Kidney tubule cell (primary cell): Measurements from ENCODE around the gene ABHD11.
"Not testable (repeated sequence)": the region's sequence is repeated elsewhere in the genome, so short reads cannot be mapped to it uniquely, and the experiment has no call there.

Source experiments
- DNase-seq: peaks from one replicate; pipeline ENCODE4 v3.0.0-alpha.2; 2018; ENCODE audit warnings: low spot score

Gene ABHD11

GRCh38 chr7:73738612-73739386 is at the start of gene ABHD11:
Gene ABHD11, minus strand, starts transcription at chr7:73738802. Its CDS starts 32 bp downstream, at chr7:73738770.
- peak; percentile 99 for DNase-seq

DNA sequence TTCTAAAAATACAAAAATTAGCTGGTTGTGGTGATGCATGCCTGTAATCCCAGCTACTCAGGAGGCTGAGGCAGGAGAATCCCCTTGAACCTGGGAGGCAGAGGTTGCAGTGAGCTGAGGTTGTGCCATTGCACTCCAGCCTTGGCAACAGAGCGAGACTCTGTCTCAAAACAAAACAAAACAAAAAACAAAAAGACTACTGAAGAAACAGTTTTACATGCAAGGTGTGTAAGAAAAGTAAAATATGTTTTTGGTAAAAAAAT is 49.1 kb upstream of the ABHD11 start:
- not testable (repeated sequence) for DNase-seq

- DNase-seq = no peak
Measured at GRCh38 chr7:73786588-73786987, 48.0 kb upstream of the ABHD11 start.

- DNase-seq = no peak
Measured at GRCh38 chr7:73779517-73779916, 40.9 kb upstream of the ABHD11 start.

DNA sequence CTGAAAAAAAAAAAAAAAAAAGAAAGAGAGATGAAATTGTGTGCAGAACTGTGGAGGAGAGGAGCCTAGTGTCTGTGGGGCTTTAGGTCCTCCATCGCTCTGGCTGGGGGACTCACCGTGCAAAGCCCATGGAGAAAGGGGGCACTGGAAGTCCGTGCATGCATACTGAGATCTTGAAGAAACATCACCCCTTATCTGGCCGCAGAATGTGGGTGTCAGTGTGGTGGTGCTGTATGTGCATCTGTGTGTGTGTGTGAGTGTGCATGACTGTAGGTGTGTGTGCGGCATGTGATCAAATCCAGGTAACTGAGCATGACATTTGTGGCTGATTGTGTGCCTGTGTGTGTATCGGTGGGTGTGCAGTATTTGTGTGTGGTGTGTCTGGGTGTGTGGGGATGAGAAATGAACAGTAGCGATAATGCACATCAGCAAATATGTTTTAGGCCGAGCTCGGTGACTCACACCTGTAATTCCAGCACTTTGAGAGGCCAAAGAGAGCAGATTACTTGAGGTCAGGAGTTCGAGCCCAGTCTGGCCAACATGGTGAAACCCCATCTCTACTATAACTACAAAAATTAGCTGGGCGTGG is 40.3 kb upstream of the ABHD11 start:
- no peak for DNase-seq

DNA sequence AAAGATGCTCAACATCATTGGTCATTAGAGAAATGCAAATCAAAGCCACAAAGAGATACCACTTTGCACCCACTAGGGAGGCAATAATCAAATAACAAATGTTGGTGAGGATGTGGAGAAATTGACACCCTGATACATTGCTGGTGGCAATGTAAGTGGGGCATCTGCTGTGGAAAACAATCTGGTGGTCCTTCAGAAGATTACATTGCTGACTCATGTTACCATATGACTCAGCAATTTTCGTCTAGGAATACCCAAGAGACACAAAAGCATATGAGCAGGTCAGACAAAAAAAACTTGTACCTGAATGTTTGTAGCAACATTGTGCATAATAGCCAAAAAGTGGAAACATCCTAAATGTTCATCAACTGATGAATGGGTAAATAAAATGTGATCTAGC is 36.3 kb upstream of the ABHD11 start:
- DNase-seq = peak; percentile 22

DNA sequence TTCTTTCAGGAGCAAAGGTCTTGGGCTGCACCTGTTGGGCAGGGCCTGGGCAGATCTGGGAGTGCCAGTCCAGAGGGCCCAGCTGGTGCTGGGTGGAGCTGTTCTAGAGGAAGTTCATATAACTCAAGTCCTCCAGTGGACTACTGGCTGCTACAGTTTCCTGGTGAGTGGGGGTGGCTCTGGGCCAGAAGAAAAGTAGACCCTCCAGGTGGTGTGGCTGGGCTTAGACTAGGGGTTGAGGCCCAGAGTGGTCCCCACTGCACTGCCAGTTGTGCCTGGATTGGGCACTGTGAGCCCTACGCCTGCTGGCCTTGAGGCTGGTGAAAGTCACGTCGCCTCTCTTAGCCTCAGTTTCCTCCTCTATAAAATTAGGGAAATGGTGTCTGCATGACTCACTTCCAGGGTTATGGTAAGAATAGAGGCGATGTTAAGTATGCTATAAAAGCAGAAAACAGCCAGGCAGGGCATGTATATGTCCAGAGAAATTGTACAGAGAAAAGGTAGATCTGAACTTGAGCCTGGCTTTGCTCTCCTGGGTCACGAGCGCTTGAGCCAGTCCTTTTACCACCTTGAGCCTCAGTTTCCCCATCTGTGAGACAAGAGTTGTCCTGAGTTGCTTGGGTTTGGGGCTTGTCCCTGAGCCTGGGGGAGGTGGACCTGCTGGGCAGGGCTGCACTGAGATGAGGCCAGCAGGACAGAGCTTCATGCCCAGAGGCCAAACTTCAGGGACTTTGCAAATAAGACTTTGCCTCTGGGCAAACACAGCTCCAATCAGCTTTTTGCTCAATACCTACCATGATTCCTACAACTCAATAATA is 35.3 kb upstream of the ABHD11 start:
- no peak for DNase-seq

GRCh38 chr7:73770860-73771670 is 32.5 kb upstream of the ABHD11 start:
- DNase-seq = no peak

DNA sequence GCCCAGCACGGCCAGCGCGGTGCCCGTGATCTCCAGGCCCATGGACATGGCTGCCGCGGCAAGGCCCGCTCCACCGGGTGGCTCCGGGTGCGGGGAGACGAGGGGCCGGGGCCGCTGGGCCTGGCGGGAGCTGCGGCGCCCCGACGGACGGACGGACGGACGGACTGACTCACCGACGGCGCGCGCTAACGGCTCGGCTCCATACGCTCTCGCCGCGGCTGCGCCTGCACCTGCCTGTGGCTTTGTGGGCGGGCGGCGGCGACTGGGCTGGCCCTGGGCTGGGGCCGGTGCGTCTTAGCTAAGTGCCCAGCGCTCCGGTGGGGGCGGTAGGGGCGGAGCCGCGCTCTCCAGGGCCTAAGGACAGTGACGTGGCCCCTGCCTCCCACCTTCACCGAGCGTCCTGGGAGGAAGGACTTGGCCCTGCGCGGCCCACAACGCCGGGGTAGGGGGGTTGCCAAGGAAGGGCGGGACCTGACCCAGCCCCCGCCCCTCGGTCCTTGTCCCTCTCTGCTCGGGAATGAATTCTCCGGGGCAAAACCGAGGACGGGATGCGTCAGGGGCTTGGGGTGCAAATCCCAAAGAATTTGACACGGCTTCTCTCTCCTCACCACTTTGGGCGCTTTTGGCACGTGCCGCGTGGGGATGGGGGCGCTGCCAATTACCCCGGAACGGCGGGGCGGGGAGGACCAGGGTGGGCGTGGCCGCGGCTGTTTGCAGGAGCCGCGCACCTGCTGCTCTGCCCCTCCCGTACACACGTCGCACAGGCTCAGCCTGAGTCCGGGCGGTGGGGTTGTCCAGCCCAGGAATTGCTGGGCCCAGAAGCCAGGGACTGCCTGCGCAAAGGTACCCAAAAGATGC is 31.6 kb upstream of the ABHD11 start, which contains the start of gene CLDN3:
Gene CLDN3, minus strand, starts transcription at position 269 of the 858 bp plus-strand sequence. Its CDS starts 221 bp downstream, at position 48.
- peak; percentile 96 for DNase-seq

DNA sequence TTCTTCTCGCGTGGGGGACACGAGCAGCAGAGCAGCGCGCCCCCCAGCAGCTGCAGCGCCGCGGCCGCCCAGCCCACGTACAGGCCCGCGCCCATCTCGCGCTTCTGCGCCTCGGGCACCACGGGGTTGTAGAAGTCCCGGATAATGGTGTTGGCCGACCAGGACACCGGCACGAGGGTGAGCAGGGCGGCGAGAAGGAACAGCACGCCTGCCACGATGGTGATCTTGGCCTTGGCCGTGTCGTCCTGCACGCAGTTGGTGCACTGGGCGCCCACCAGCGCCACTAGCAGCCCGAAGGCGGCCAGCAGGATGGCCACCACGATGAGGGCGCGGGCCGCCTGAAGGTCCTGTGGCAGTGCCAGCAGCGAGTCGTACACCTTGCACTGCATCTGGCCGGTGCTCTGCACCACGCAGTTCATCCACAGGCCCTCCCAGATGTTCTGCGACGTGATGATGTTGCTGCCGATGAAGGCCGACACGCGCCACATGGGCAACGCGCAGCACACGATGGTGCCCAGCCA is 30.9 kb upstream of the ABHD11 start:
- DNase-seq = no peak

GRCh38 chr7:73768641-73769480 is 30.3 kb upstream of the ABHD11 start:
- DNase-seq = peak; percentile 23

DNA sequence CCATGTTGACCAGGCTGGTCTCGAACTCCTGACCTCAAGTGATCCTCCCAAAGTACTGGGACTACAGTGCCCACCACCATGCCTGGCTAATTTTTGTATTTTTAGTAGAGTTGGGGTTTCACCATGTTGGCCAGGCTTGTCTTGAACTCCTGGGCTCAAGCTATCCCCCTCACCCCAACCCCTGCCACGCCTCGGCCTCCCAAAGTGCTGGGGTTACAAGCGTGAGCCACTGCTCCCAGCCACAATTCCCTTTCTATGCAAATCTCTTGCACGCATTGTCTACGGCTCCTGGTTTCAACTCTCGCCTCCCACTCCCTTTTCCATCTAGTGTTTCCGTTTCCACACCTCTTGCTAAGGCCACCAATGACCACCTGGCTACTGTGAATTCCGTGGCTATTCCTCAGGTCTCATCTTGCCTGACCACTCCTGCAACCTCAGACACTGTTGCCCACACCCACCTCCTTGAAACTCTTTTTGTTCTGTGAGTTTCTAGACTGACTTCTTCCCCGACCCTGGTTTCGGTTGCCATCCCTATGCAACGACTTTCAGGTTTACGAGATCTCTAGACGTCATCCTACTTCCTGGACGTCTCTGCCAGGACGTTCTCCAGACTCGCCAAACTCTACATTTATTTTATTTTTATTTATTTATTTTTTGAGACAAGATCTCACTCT is 28.1 kb upstream of the ABHD11 start:
- no peak for DNase-seq

GRCh38 chr7:73762659-73762999 is 24.0 kb upstream of the ABHD11 start:
- DNase-seq = no peak

DNA sequence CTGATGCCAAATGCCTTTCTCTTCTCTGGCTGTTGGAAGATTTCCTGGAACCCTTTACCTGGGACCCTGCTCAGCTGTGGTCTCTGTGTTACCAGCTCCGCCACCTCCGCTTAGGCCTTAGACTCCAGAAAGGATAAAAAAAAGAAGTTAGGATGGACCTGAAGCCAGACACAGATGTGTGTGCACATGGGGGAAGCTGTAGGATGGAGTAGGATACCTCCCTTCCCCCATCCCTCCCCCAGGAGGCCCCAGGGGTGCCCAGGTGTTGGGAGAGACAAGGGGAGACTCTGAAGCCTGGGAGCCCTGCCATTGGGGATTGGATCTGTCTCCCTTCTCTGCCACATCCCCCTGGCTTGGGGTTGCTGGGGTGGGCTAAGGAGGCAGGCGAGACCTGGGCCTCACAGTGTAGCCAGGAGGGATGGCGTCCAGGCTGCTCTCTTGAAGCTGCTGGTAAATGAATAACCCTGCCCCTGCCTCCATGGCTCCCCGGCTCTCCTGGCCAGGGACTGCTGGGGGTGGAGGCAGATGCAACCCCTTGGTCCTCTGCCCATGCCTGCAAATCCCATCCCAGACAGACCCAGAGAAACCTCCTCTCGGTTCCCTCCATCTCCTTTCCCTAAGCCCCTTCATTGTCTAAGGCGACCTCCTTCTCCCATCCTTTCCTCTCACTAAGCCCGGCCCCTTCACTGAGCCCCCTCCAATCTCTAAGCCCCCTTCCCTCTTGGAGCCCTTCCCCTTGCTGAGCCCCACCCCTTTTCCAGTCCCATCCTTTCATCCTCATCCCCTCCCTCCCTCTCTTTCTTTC is 23.5 kb upstream of the ABHD11 start:
- DNase-seq = no peak

GRCh38 chr7:73758581-73759138 is 20.1 kb upstream of the ABHD11 start:
- DNase-seq = no peak

- DNase-seq = no peak
Measured at GRCh38 chr7:73749931-73750776, 11.6 kb upstream of the ABHD11 start.

DNA sequence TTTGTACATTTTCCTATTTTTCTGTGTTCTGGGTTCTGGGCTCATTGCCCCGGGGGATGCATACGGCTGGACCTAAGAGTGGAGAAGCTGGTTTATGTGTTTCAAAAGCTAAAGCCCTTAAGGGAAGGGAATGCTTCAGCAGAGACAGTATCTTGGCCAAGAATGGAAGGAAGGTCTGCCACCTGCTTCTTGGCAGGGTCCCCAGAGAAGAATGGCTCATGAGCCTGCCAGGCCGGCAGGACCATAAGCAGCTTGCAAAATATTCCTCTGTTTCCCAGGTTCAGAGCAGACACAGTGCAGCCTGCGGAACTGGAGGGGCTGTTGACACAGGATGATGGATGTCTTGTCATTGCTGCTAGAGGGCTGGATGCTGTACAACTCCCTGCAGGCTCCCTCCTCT is 7.8 kb upstream of the ABHD11 start:
- no peak for DNase-seq
